WTC11 (cell line): ENCODE results near the gene AGAP1. TPM values are rescaled to one million over a fixed set of nuclear protein-coding genes. Genes with fewer than 3 reads are reported as not detected.
A peak's percentile ranks its signal among the peaks of the same experiment; 100 is the strongest.

Experiments
- ATAC-seq: fragments of 200-7000 bp; cut with Tn5 transposase; 2 replicates; pipeline ENCODE4 v1.10.0; 2021; ENCODE audit warnings: mild to moderate bottlenecking, moderate library complexity
- CTCF ChIA-PET: fragments of 300-600 bp; sonication (Branson Sonifier 250); formaldehyde crosslinking; loops from one replicate; lab custom pipeline; 2021; ENCODE audit warnings: antibody characterized with exemption; lab: Charles Lee
- POLR2A ChIA-PET: fragments of 350-600 bp; sonication (Branson Sonifier 250); formaldehyde crosslinking; loops from one replicate; lab custom pipeline; 2021; ENCODE audit warnings: antibody characterized with exemption; lab: Charles Lee
- DNase-seq: peaks from one replicate; pipeline ENCODE4 v3.0.0; 2021; ENCODE audit warnings: low spot score
- H3K27ac Mint-ChIP-seq: 2 replicates; pipeline ENCODE4 v1.8.0; 2021; ENCODE audit warnings: mixed read lengths
- H3K27me3 Mint-ChIP-seq: 2 replicates; pipeline ENCODE4 v1.8.0; 2021; ENCODE audit warnings: low read depth, mild to moderate bottlenecking, moderate library complexity, mixed read lengths
- H3K36me3 Mint-ChIP-seq: 2 replicates; pipeline ENCODE4 v1.8.0; 2021; ENCODE audit warnings: mixed read lengths
- H3K4me1 Mint-ChIP-seq: 2 replicates; pipeline ENCODE4 v1.8.0; 2022; ENCODE audit warnings: mixed read lengths
- H3K4me3 Mint-ChIP-seq: 2 replicates; pipeline ENCODE4 v1.8.0; 2021; ENCODE audit warnings: mild to moderate bottlenecking, moderate library complexity, mixed read lengths
- H3K9me3 Mint-ChIP-seq: 2 replicates; pipeline ENCODE4 v1.8.0; 2021; ENCODE audit warnings: mixed read lengths
- ATF6 ChIP-seq: sonication (generic); formaldehyde crosslinking; IDR thresholded peaks from 2 replicates; pipeline ENCODE4 v1.8.1; 2023; ENCODE audit warnings: mild to moderate bottlenecking, missing genetic modification reagents
- CREB1 ChIP-seq: sonication (generic); formaldehyde crosslinking; IDR thresholded peaks from 2 replicates; pipeline ENCODE4 v1.8.0; 2023; ENCODE audit warnings: mild to moderate bottlenecking, missing genetic modification reagents
- CTCF ChIP-seq: fragments of 200-600 bp; IDR thresholded peaks from 2 replicates; pipeline ENCODE4 v1.8.0; 2022; ENCODE audit warnings: antibody characterized with exemption
- ERG ChIP-seq: fragments of 250-450 bp; sonication (Bioruptor Pico); IDR thresholded peaks from 2 replicates; pipeline ENCODE4 v1.8.0; 2021; ENCODE audit warnings: mild to moderate bottlenecking
- GABPB1 ChIP-seq: sonication (generic); formaldehyde crosslinking; IDR thresholded peaks from 2 replicates; pipeline ENCODE4 v1.8.1; 2023; ENCODE audit warnings: mild to moderate bottlenecking, missing genetic modification reagents
- GRHL2 ChIP-seq: fragments of 250-450 bp; sonication (Bioruptor Pico); IDR thresholded peaks from 2 replicates; pipeline ENCODE4 v1.8.0; 2022; ENCODE audit warnings: mild to moderate bottlenecking, moderate library complexity; ENCODE audit not compliant: insufficient replicate concordance, severe bottlenecking
- JAZF1 ChIP-seq: fragments of 250-450 bp; sonication (Bioruptor Pico); IDR thresholded peaks from 2 replicates; pipeline ENCODE4 v1.9.0; 2021; ENCODE audit warnings: moderate library complexity, mild to moderate bottlenecking, inconsistent platforms
- KAT7 ChIP-seq: sonication (generic); formaldehyde crosslinking; IDR thresholded peaks from 2 replicates; pipeline ENCODE4 v1.8.1; 2023; ENCODE audit warnings: missing genetic modification reagents, mild to moderate bottlenecking, borderline replicate concordance
- NR3C1 ChIP-seq: sonication (generic); formaldehyde crosslinking; conservative IDR thresholded peaks from 2 replicates; pipeline ENCODE4 v1.8.1; 2023; ENCODE audit warnings: low read depth, mild to moderate bottlenecking, missing genetic modification reagents
- PREB ChIP-seq: sonication (generic); formaldehyde crosslinking; IDR thresholded peaks from 2 replicates; pipeline ENCODE4 v1.8.1; 2022; ENCODE audit warnings: mild to moderate bottlenecking, missing genetic modification reagents, moderate library complexity, borderline replicate concordance
- TCF7 ChIP-seq: sonication (generic); formaldehyde crosslinking; IDR thresholded peaks from 2 replicates; pipeline ENCODE4 v1.8.0; 2022; ENCODE audit warnings: mild to moderate bottlenecking, low read depth, missing genetic modification reagents, moderate library complexity
- TEAD1 ChIP-seq: sonication (generic); formaldehyde crosslinking; IDR thresholded peaks from 2 replicates; pipeline ENCODE4 v1.8.0; 2022; ENCODE audit warnings: mild to moderate bottlenecking, missing genetic modification reagents
- ZNF121 ChIP-seq: sonication (generic); formaldehyde crosslinking; IDR thresholded peaks from 2 replicates; pipeline ENCODE4 v1.8.0; 2023; ENCODE audit warnings: missing genetic modification reagents
- ZNF396 ChIP-seq: fragments of 250-450 bp; sonication (Bioruptor Pico); IDR thresholded peaks from 2 replicates; pipeline ENCODE4 v1.8.0; 2021; ENCODE audit warnings: mild to moderate bottlenecking, moderate library complexity, borderline replicate concordance
- ZSCAN18 ChIP-seq: fragments of 250-450 bp; sonication (Bioruptor Pico); IDR thresholded peaks from 2 replicates; pipeline ENCODE4 v2.1.2; 2022; ENCODE audit warnings: mild to moderate bottlenecking, moderate library complexity
- total RNA-seq: library from RNA; stranded (reverse); gene quantifications from 3 replicates; pipeline ENCODE4 v1.2.3, GENCODE V29; 2021
- TF ChIP-seq, protein P1 (sequence below): sonication (generic); formaldehyde crosslinking; IDR thresholded peaks from 2 replicates; pipeline ENCODE4 v1.8.1; 2023; ENCODE audit warnings: mild to moderate bottlenecking, moderate library complexity, missing genetic modification reagents
- TF ChIP-seq, protein P2 (sequence below): sonication (generic); formaldehyde crosslinking; IDR thresholded peaks from 2 replicates; pipeline ENCODE4 v1.8.0; 2022; ENCODE audit warnings: missing genetic modification reagents

Gene AGAP1
- total RNA-seq, 1 experiment from 2014 or later, result 49.3 TPM

DNA sequence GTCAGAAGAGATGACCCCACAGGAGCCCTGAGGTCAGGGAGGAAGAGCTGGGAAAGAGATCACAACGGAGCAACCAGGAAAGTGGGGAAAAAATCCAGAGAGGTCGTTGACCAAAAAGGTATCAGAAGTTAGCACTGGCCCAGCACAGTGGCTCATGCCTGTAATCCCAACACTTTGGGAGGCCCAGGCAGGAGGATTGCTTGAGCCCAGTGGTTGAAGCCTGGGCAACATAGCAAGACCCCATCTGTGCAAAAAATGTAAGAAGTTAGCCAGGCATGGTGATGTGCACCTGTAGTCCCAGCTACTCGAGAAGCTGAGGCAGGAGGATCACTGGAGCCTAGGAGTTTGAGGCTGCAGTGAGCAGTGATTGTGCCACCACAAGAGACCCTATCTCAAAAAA, 552.9 kb downstream of the AGAP1 start:
- Mint-ChIP-seq H3K4me1 (peaks cover 28% of the 10 kb centered on the region), H3K36me3 (peaks cover 7% of the 10 kb centered on the region), H3K27ac (peak overlapping the region; percentile 39; the same call in 1 of the 2 replicates), H3K27me3 (no peaks in the 10 kb centered on the region), H3K9me3 (no peaks in the 10 kb centered on the region), H3K4me3 (no peak overlapping the region)
- no peak for ATAC-seq
- TF ChIP-seq ZNF121, result peak; percentile 96
- TF ChIP-seq CTCF, result no peak
- TF ChIP-seq JAZF1, result no peak
- no peak for TF ChIP-seq TEAD1 (CRISPR knock-in tag)
- no peak for DNase-seq
- ChIA-PET CTCF (no interaction called here), POLR2A (no interaction called here)

DNA sequence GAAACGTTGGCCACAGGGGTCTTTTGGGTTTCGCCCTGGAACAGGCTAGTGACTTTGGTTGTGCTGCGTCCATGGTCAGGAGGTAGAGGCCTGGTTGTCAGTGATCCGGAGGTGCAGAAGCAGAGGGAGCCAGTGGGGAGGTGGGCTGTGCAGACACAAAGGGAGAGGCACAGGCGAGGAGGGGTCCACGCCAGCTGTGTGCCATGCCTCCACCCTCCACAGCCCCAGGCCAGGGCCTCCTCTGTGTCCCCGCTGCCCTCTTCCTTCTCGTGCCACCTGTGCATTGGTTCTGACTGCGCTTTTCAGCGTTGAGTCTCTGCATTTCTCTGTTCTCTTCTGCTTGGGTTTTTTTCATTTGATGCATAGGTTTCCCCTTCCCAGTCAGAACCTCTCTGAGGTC, 553.3 kb downstream of the AGAP1 start:
- H3K9me3 Mint-ChIP-seq, result no peaks in the 10 kb centered on the region
- ChIA-PET POLR2A (no interaction called here), CTCF (interaction anchor here (0.7 kb wide), 2 partner anchors 47 to 96 kb away, joined by 5 to 7 read pairs; no protein-coding TSS in a partner anchor)
- DNase-seq, result no peak
- H3K27me3 Mint-ChIP-seq, result no peaks in the 10 kb centered on the region
- H3K36me3 Mint-ChIP-seq, result peaks cover 7% of the 10 kb centered on the region
- peaks cover 28% of the 10 kb centered on the region for H3K4me1 Mint-ChIP-seq
- no peak overlapping the region for H3K4me3 Mint-ChIP-seq
- no peak overlapping the region for H3K27ac Mint-ChIP-seq
- ATAC-seq, result no peak
- TF ChIP-seq KAT7 (CRISPR knock-in tag) (no peak), CTCF (no peak), TCF7 (CRISPR knock-in tag) (no peak), TEAD1 (CRISPR knock-in tag) (no peak), ZSCAN18 (CRISPR knock-in tag) (no peak), ATF6 (CRISPR knock-in tag) (no peak), ERG (no peak), NR3C1 (CRISPR knock-in tag) (no peak), ZNF396 (no peak), CREB1 (CRISPR knock-in tag) (no peak), ZNF121 (no peak), PREB (no peak), GRHL2 (CRISPR knock-in tag) (no peak), GABPB1 (CRISPR knock-in tag) (no peak)
- TF ChIP-seq, protein P1, sequence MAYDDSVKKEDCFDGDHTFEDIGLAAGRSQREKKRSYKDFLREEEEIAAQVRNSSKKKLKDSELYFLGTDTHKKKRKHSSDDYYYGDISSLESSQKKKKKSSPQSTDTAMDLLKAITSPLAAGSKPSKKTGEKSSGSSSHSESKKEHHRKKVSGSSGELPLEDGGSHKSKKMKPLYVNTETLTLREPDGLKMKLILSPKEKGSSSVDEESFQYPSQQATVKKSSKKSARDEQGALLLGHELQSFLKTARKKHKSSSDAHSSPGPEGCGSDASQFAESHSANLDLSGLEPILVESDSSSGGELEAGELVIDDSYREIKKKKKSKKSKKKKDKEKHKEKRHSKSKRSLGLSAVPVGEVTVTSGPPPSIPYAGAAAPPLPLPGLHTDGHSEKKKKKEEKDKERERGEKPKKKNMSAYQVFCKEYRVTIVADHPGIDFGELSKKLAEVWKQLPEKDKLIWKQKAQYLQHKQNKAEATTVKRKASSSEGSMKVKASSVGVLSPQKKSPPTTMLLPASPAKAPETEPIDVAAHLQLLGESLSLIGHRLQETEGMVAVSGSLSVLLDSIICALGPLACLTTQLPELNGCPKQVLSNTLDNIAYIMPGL (CRISPR knock-in tag), result no peak
- TF ChIP-seq, protein P2, sequence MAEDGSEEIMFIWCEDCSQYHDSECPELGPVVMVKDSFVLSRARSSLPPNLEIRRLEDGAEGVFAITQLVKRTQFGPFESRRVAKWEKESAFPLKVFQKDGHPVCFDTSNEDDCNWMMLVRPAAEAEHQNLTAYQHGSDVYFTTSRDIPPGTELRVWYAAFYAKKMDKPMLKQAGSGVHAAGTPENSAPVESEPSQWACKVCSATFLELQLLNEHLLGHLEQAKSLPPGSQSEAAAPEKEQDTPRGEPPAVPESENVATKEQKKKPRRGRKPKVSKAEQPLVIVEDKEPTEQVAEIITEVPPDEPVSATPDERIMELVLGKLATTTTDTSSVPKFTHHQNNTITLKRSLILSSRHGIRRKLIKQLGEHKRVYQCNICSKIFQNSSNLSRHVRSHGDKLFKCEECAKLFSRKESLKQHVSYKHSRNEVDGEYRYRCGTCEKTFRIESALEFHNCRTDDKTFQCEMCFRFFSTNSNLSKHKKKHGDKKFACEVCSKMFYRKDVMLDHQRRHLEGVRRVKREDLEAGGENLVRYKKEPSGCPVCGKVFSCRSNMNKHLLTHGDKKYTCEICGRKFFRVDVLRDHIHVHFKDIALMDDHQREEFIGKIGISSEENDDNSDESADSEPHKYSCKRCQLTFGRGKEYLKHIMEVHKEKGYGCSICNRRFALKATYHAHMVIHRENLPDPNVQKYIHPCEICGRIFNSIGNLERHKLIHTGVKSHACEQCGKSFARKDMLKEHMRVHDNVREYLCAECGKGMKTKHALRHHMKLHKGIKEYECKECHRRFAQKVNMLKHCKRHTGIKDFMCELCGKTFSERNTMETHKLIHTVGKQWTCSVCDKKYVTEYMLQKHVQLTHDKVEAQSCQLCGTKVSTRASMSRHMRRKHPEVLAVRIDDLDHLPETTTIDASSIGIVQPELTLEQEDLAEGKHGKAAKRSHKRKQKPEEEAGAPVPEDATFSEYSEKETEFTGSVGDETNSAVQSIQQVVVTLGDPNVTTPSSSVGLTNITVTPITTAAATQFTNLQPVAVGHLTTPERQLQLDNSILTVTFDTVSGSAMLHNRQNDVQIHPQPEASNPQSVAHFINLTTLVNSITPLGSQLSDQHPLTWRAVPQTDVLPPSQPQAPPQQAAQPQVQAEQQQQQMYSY (CRISPR knock-in tag), result no peak
